ENCODE results near the gene FAM184B.

The FAM184B gene

GRCh38 chr4:17812125-17812524, 30.7 kb upstream of the FAM184B start:
- peak overlapping the region in 5 of 7 experiments; percentile 90 to 99 (median 96) for H3K4me3 ChIP-seq (ENCODE audit: control insufficient read depth in 1 of 7, extremely low read depth in 1 of 7, insufficient read depth in 4 of 7, low read depth in 2 of 7, low read length in 6 of 7)
- DNase-seq = no peak
- H3K9me3 ChIP-seq (ENCODE audit: control extremely low read depth in 1 of 5, control insufficient read depth in 4 of 5, insufficient read depth in 2 of 5, low read depth in 1 of 5, low read length in 4 of 5) = no peaks in the 10 kb centered on the region
- 17% methylated on average over 1 of the region's 3 CpGs for WGBS (ENCODE audit: insufficient coverage)
- H3K27me3 ChIP-seq (replicated peaks in 2 of 5; ENCODE audit: control insufficient read depth in 4 of 5, insufficient read depth in 5 of 5, low read length in 4 of 5) = no peaks in the 10 kb centered on the region
- peak overlapping the region; percentile 36 to 98 for H3K27ac ChIP-seq (ENCODE audit: insufficient read depth in 1 of 2, low read depth in 1 of 2, low read length in 2 of 2, poor library complexity in 1 of 2, severe bottlenecking in 2 of 2)
- ChIA-PET POLR2A (no interaction called here), CTCF (no interaction called here)
- H3K36me3 ChIP-seq (ENCODE audit: control insufficient read depth in 4 of 4, insufficient read depth in 4 of 4, low read length in 3 of 4) = peaks cover 0 to 18% (median 4%) of the 10 kb centered on the region in 4 experiments
- peaks cover 17 to 58% (median 38%) of the 10 kb centered on the region in 4 experiments for H3K4me1 ChIP-seq (ENCODE audit: control extremely low read depth in 1 of 4, control insufficient read depth in 4 of 4, insufficient read depth in 4 of 4, low read length in 3 of 4)

DNA sequence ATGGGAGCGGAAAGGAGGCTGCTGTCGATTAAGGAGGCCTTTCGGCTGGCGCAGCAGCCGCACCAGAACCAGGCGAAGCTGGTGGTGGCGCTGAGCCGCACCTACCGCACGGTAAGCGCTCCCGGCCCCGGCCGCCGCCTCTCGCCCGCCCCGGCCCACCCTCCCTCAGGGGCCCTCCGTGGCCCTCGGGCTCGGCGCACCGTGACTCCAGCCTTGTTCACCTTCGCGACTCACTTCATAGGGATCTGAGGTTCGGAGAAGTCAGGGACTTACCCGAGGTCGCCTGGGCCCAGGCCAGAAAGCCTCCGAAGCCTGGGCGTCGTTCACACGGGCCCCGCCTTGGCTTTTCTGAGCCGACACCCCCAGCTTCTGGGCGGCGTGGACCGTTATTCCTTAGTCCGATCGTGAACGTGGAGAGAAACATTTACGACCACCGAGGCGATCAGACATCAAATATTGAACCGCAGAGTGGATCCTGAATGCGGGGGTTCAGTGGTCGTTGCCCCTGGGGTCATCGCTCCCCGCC, 29.7 kb upstream of the FAM184B start:
- H3K36me3 ChIP-seq (ENCODE audit: control insufficient read depth in 4 of 4, insufficient read depth in 4 of 4, low read length in 3 of 4) = peaks cover 0 to 12% (median 4%) of the 10 kb centered on the region in 4 experiments
- CTCF ChIA-PET = interaction anchor here (3.8 kb wide), 1 partner anchor 14 kb away, joined by 30 read pairs; no protein-coding TSS in a partner anchor
- no peaks in the 10 kb centered on the region for H3K27me3 ChIP-seq (replicated peaks in 2 of 5; ENCODE audit: control insufficient read depth in 4 of 5, insufficient read depth in 5 of 5, low read length in 4 of 5)
- peaks cover 18 to 64% (median 39%) of the 10 kb centered on the region in 4 experiments for H3K4me1 ChIP-seq (ENCODE audit: control extremely low read depth in 1 of 4, control insufficient read depth in 4 of 4, insufficient read depth in 4 of 4, low read length in 3 of 4)
- DNase-seq = no peak
- no peaks in the 10 kb centered on the region for H3K9me3 ChIP-seq (ENCODE audit: control extremely low read depth in 1 of 5, control insufficient read depth in 4 of 5, insufficient read depth in 2 of 5, low read depth in 1 of 5, low read length in 4 of 5)
- H3K27ac ChIP-seq (ENCODE audit: insufficient read depth in 1 of 2, low read depth in 1 of 2, low read length in 2 of 2, poor library complexity in 1 of 2, severe bottlenecking in 2 of 2) = peak overlapping the region in 1 of 2 experiments; percentile 98
- 1% methylated on average over 48 of the region's 48 CpGs for WGBS (ENCODE audit: insufficient coverage)
- POLR2A ChIA-PET = no interaction called here
- H3K4me3 ChIP-seq (ENCODE audit: control insufficient read depth in 1 of 7, extremely low read depth in 1 of 7, insufficient read depth in 4 of 7, low read depth in 2 of 7, low read length in 6 of 7) = peak overlapping the region; percentile 85 to 99 (median 94)

DNA sequence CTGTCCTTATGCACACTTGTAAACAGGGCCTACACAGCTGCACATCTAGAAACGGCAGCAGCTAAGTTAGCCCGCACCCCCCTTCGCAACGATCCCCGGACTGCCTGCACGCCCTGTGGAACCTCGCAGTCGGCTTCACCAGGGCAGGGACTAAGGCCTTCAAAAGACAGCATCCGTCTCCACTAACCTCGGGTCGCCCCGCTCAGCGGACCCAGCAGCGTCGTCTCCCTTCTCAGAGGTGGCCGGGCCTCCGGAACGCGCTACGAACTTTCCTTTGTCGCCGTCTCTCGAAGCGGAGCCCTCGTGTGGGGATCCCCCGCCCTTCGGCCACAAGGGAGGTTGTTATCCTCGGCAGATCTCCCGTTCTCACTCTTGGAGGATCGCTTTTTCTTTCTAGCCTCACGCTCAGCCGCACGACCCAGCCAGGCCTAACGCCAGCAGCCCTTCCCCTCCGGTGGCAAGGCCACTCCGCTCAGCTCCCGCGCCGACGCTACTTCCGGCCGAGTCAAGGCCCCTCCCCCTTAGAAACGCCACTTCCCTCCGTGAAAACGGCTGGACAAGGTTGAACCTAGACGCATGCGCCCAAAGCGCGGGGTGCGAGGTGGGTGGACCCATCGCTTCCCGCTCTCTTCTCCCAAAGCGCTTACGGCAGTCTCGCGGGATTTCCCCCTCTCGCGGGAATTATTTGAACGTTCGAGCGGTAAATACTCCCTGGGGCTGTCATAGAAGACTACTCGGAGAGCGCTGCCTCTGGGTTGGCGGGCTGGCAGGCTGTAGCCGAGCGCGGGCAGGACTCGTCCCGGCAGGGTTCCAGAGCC, 29.0 kb upstream of the FAM184B start, which contains the start of the genes DCAF16 and NCAPG:
Gene DCAF16, minus strand, starts transcription at position 498 of the 818 bp plus-strand sequence. CDS start 6,616 bp downstream, outside the sequence.
Gene NCAPG, plus strand, starts transcription at position 720 of the 818 bp plus-strand sequence. CDS start 99 bp downstream, outside the sequence.
- 0% methylated on average over 68 of the region's 69 CpGs for WGBS (ENCODE audit: insufficient coverage)
- Histone ChIP-seq H3K27ac (ENCODE audit: insufficient read depth in 1 of 2, low read depth in 1 of 2, low read length in 2 of 2, poor library complexity in 1 of 2, severe bottlenecking in 2 of 2) (peak within 1 kb of the TSS; percentile 96 to 98), H3K36me3 (ENCODE audit: control insufficient read depth in 4 of 4, insufficient read depth in 4 of 4, low read length in 3 of 4) (peaks cover 0 to 7% (median 4%) of the 10 kb centered on the region in 4 experiments), H3K4me1 (ENCODE audit: control extremely low read depth in 1 of 4, control insufficient read depth in 4 of 4, insufficient read depth in 4 of 4, low read length in 3 of 4) (peaks cover 18 to 65% (median 39%) of the 10 kb centered on the region in 4 experiments), H3K27me3 (replicated peaks in 2 of 5; ENCODE audit: control insufficient read depth in 4 of 5, insufficient read depth in 5 of 5, low read length in 4 of 5) (no peaks in the 10 kb centered on the region), H3K4me3 (ENCODE audit: control insufficient read depth in 1 of 7, extremely low read depth in 1 of 7, insufficient read depth in 4 of 7, low read depth in 2 of 7, low read length in 6 of 7) (peak within 1 kb of the TSS; percentile 85 to 99 (median 94)), H3K9me3 (ENCODE audit: control extremely low read depth in 1 of 5, control insufficient read depth in 4 of 5, insufficient read depth in 2 of 5, low read depth in 1 of 5, low read length in 4 of 5) (no peaks in the 10 kb centered on the region)
- POLR2A ChIA-PET = interaction anchor here (0.6 to 0.7 kb wide), 3 partner anchors 28 to 232 kb away, joined by 3 to 4 read pairs (median 3); partner anchors contain the start of gene MED28
- peak; percentile 99 to 100 (median 99) for DNase-seq
- CTCF ChIA-PET = interaction anchor here (0.8 to 3.8 kb wide), 5 partner anchors 13 to 783 kb away, joined by 3 to 30 read pairs (median 3); no protein-coding TSS in a partner anchor

DNA sequence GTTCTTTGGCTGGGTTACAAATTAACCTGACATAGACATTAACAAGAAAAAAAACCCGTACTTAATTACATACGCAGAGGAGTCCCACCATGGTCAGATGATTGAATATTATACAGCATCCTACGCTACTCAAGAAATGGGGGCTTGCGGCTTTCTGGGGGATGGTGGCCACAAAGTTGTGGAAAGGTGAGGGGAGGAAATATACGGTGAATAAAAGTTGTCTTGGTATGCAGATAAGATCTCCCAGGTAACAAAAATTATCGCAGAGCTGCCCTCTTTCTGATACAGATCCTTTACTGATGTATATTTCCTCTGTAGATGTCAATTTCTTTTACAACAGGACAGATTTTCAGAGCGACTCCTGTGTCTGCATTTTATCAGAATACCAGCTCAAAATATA, 28.2 kb upstream of the FAM184B start:
- Histone ChIP-seq H3K4me3 (ENCODE audit: control insufficient read depth in 1 of 7, extremely low read depth in 1 of 7, insufficient read depth in 4 of 7, low read depth in 2 of 7, low read length in 6 of 7) (peak overlapping the region in 6 of 7 experiments; percentile 85 to 99 (median 95)), H3K9me3 (ENCODE audit: control extremely low read depth in 1 of 5, control insufficient read depth in 4 of 5, insufficient read depth in 2 of 5, low read depth in 1 of 5, low read length in 4 of 5) (no peaks in the 10 kb centered on the region), H3K27me3 (replicated peaks in 2 of 5; ENCODE audit: control insufficient read depth in 4 of 5, insufficient read depth in 5 of 5, low read length in 4 of 5) (no peaks in the 10 kb centered on the region), H3K27ac (ENCODE audit: insufficient read depth in 1 of 2, low read depth in 1 of 2, low read length in 2 of 2, poor library complexity in 1 of 2, severe bottlenecking in 2 of 2) (peak overlapping the region; percentile 96 to 98), H3K4me1 (ENCODE audit: control extremely low read depth in 1 of 4, control insufficient read depth in 4 of 4, insufficient read depth in 4 of 4, low read length in 3 of 4) (peaks cover 18 to 63% (median 39%) of the 10 kb centered on the region in 4 experiments), H3K36me3 (ENCODE audit: control insufficient read depth in 4 of 4, insufficient read depth in 4 of 4, low read length in 3 of 4) (peaks cover 3 to 9% (median 6%) of the 10 kb centered on the region in 4 experiments)
- DNase-seq = peak in 1 of 3 donors; percentile 23
- ChIA-PET CTCF (interaction anchor here (0.8 to 3.8 kb wide), 7 partner anchors 9 to 784 kb away, joined by 3 to 30 read pairs (median 3); no protein-coding TSS in a partner anchor), POLR2A (interaction anchor here (0.6 to 0.7 kb wide), 2 partner anchors 27 to 231 kb away, joined by 3 to 4 read pairs; no protein-coding TSS in a partner anchor)
- WGBS (ENCODE audit: insufficient coverage) = 0% methylated on average over 2 of the region's 7 CpGs

GRCh38 chr4:17807446-17807845, 26.0 kb upstream of the FAM184B start:
- peaks cover 18 to 46% (median 29%) of the 10 kb centered on the region in 4 experiments for H3K4me1 ChIP-seq (ENCODE audit: control extremely low read depth in 1 of 4, control insufficient read depth in 4 of 4, insufficient read depth in 4 of 4, low read length in 3 of 4)
- H3K36me3 ChIP-seq (ENCODE audit: control insufficient read depth in 4 of 4, insufficient read depth in 4 of 4, low read length in 3 of 4) = peaks cover 19 to 31% (median 23%) of the 10 kb centered on the region in 4 experiments
- no peak for DNase-seq
- H3K27ac ChIP-seq (ENCODE audit: insufficient read depth in 1 of 2, low read depth in 1 of 2, low read length in 2 of 2, poor library complexity in 1 of 2, severe bottlenecking in 2 of 2) = no peak overlapping the region
- peak overlapping the region in 2 of 7 experiments; percentile 28 to 51 for H3K4me3 ChIP-seq (ENCODE audit: control insufficient read depth in 1 of 7, extremely low read depth in 1 of 7, insufficient read depth in 4 of 7, low read depth in 2 of 7, low read length in 6 of 7)
- 98% methylated on average over 6 of the region's 6 CpGs for WGBS (ENCODE audit: insufficient coverage)
- H3K9me3 ChIP-seq (ENCODE audit: control extremely low read depth in 1 of 5, control insufficient read depth in 4 of 5, insufficient read depth in 2 of 5, low read depth in 1 of 5, low read length in 4 of 5) = no peaks in the 10 kb centered on the region
- ChIA-PET POLR2A (no interaction called here), CTCF (interaction anchor here (0.6 to 2.2 kb wide), 7 partner anchors 8 to 785 kb away, joined by 3 to 7 read pairs (median 4); partner anchors contain the start of gene QDPR)
- no peaks in the 10 kb centered on the region for H3K27me3 ChIP-seq (replicated peaks in 2 of 5; ENCODE audit: control insufficient read depth in 4 of 5, insufficient read depth in 5 of 5, low read length in 4 of 5)

GRCh38 chr4:17805580-17806155, 24.2 kb upstream of the FAM184B start:
- peaks cover 22 to 37% (median 27%) of the 10 kb centered on the region in 4 experiments for H3K36me3 ChIP-seq (ENCODE audit: control insufficient read depth in 4 of 4, insufficient read depth in 4 of 4, low read length in 3 of 4)
- no peak overlapping the region for H3K27ac ChIP-seq (ENCODE audit: insufficient read depth in 1 of 2, low read depth in 1 of 2, low read length in 2 of 2, poor library complexity in 1 of 2, severe bottlenecking in 2 of 2)
- H3K27me3 ChIP-seq (replicated peaks in 2 of 5; ENCODE audit: control insufficient read depth in 4 of 5, insufficient read depth in 5 of 5, low read length in 4 of 5) = no peaks in the 10 kb centered on the region
- no peak for DNase-seq
- CTCF ChIA-PET = interaction anchor here (0.8 to 2.4 kb wide), 9 partner anchors 9 to 168 kb away, joined by 3 to 11 read pairs (median 3); no protein-coding TSS in a partner anchor
- peaks cover 18 to 40% (median 23%) of the 10 kb centered on the region in 4 experiments for H3K4me1 ChIP-seq (ENCODE audit: control extremely low read depth in 1 of 4, control insufficient read depth in 4 of 4, insufficient read depth in 4 of 4, low read length in 3 of 4)
- POLR2A ChIA-PET = no interaction called here
- H3K9me3 ChIP-seq (ENCODE audit: control extremely low read depth in 1 of 5, control insufficient read depth in 4 of 5, insufficient read depth in 2 of 5, low read depth in 1 of 5, low read length in 4 of 5) = no peaks in the 10 kb centered on the region
- no peak overlapping the region for H3K4me3 ChIP-seq (ENCODE audit: control insufficient read depth in 1 of 7, extremely low read depth in 1 of 7, insufficient read depth in 4 of 7, low read depth in 2 of 7, low read length in 6 of 7)
- WGBS (ENCODE audit: insufficient coverage) = 100% methylated on average over 1 of the region's 3 CpGs
